GM12874 (cell line): Measurements from ENCODE around the gene FRG2C.
"Not testable (repeated sequence)": the region's sequence is repeated elsewhere in the genome, so short reads cannot be mapped to it uniquely, and the experiment has no call there.

Experiments used
- TF ChIP-seq, protein P1 (sequence below): IDR thresholded peaks from 2 replicates; pipeline ENCODE4 v1.5.1; 2011; ENCODE audit warnings: low read depth, mild to moderate bottlenecking, control low read depth, low read length, moderate library complexity; ENCODE audit not compliant: insufficient read depth

FRG2C gene

DNA sequence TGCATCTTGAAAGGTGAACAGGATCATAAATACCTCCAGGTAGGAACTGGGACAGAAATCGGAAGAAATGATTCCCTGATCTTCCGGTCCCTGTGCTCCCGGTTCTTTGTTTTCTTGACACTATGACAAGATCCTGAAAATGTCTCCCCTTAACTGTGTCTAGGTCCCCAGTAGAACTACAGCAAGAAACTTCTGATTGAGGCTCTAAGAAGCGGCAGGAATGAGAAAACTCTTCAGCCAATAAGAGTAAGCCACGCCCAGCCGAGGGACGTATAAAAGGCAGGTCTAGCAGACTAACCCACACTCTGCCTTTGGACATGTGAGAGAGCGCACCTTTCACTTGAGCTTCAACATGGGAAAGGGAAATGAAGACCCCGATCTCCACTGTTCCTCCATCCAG lies at the start of gene FRG2C:
Gene FRG2C (plus strand): TSS at position 301 of the 400 bp plus-strand sequence. CDS start 52 bp downstream, at position 353.
- TF ChIP-seq, protein P1, sequence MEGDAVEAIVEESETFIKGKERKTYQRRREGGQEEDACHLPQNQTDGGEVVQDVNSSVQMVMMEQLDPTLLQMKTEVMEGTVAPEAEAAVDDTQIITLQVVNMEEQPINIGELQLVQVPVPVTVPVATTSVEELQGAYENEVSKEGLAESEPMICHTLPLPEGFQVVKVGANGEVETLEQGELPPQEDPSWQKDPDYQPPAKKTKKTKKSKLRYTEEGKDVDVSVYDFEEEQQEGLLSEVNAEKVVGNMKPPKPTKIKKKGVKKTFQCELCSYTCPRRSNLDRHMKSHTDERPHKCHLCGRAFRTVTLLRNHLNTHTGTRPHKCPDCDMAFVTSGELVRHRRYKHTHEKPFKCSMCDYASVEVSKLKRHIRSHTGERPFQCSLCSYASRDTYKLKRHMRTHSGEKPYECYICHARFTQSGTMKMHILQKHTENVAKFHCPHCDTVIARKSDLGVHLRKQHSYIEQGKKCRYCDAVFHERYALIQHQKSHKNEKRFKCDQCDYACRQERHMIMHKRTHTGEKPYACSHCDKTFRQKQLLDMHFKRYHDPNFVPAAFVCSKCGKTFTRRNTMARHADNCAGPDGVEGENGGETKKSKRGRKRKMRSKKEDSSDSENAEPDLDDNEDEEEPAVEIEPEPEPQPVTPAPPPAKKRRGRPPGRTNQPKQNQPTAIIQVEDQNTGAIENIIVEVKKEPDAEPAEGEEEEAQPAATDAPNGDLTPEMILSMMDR = not testable (repeated sequence)

DNA sequence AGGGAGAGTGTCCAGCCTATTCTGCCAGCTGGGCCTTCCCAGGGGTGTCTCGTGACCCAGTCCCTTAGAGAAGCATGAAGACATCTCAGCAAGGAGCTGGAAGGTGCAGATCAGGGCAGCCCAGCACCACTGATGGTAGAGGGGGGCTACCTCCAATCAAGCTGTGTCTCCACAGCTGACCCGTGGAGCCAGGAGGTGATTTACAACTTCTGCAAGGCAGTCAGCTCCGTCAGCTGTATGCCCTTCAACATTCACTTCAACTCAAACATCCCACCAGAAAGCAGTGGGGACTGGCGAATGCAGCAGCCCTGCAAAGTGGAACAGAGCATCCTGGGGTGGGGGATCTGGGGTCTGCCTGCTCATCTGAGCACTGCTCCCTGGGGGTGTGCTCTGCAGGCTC lies 32.6 kb upstream of the FRG2C start:
- TF ChIP-seq, protein P1 = no peak

DNA sequence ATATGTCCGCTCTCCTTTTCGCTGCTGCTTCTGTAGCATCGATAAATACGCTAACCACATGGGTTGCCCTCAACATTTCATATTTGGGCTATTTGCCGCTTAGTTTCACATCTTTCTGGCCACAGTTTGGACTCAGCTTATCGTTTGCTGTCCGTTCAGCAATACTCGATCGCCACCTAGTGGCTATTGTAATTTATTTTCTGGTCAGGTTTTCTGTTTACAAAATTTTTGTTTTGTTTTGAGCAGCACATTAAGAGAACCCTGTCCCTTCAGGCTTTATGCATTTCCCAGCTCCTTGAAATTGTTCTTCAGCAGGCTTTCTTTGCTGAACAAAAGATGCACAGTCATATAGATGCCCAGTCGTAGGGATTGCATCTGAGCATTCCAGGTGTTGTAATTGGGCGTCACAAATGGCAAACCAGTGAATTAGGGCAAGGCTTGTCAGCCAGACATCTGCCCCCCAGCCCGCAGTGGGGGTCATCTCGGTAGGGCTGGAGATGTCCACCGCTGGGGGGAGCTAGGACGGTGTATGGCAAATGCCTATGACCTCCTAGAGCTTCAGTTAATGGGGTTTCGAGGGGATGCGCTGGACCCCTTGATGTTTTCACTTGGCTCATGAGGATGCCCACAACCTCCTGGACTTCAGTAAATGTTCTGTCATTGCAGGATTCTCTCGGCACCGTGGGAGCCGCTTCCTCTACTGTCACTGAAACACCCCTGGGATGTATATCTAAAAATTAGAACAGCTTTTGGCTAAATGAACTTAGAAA lies 20.9 kb upstream of the FRG2C start:
- TF ChIP-seq, protein P1 = peak; percentile 21; the same call in 1 of the 2 replicates

DNA sequence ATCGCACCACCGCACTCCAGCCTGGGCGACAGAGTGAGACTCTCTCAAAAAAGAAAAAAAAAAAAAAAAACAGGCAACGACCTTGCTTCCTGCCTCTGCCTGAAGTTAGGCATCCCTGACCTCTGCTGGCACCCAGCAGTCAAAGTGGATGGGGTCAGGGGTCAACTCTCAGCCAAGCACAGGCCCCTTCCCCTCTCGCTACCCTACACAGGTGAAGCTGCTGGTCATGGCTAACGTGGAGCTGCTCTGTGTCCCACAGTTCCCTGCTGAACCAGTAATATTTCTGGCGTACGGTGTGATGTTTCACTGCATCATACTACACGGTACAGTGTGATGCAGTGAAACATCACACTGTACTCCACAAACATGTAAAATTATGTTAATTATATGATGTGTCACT lies 13.9 kb upstream of the FRG2C start:
- TF ChIP-seq, protein P1 = no peak

DNA sequence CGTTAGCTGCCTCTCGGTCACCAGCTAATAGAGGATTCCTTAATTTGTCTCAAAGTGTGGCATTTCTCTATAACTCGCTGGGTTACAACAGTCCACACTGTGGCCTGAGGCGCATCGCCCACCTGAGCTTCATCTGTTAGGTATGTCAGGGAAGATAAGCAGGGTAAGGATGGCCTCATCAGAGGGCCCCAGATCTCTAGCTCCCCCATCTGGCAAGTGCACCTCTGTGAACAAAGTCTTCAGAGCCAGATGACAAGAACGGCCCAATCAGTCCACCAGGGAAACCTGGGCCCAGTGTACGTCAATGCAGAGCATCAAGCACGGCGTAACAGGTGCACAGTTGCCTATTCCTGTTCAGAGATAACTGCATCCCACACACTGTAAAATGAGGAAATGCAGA lies 23.2 kb downstream of the FRG2C start:
- TF ChIP-seq, protein P1 = no peak

DNA sequence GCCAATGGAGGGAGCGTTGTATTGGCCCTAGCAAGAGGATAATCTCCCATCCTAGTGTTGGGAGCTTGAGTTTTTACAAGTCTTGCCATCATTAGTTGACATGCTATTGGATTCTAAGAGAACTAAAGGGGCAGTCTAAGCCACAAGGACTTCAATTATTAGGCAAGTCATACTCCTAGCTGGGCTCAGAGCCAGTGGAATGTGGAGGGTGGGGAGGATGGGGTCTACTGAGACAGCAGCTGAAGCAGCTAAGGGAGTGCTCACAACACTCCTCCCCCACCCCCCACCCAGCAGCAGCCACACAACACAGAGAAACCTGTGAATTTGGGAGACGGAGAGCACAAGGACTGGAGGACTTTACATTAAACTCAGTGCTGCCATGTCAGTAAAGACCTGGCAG lies 27.9 kb downstream of the FRG2C start:
- TF ChIP-seq, protein P1 = no peak
